Kidney (tissue), 14 donors: ENCODE results near the gene CRYGS. TPM values are rescaled to one million over a fixed set of nuclear protein-coding genes. Genes with fewer than 3 reads are reported as not detected.

ENCODE experiments used
- DNase-seq, 5 donors: peaks; one replicate each; pipeline ENCODE4 v3.0.0-alpha.2; 2013 to 2020
- FAIRE-seq: peaks from 2 replicates; lab custom pipeline; 2012; peaks lifted over from hg19 to GRCh38; lab: Jason Lieb, UNC
- H3K27ac ChIP-seq, 2 donors: one replicate each; pipeline ENCODE4 v1.7.0; 2013; ENCODE audit warnings: low read depth in 2 of 2, low read length in 2 of 2, inconsistent platforms in 1 of 2
- H3K27me3 ChIP-seq: one replicate; pipeline ENCODE4 v1.7.1; 2013; ENCODE audit warnings: low read length, inconsistent platforms; ENCODE audit not compliant: control insufficient read depth, insufficient read depth
- H3K36me3 ChIP-seq, 3 donors: one replicate each; pipeline versions ENCODE4 v1.7.0 to v1.7.1; 2013; ENCODE audit warnings: low read length in 3 of 3, control low read depth in 1 of 3, inconsistent platforms in 1 of 3; ENCODE audit not compliant: insufficient read depth in 3 of 3, control insufficient read depth in 2 of 3
- H3K4me1 ChIP-seq, 3 donors: one replicate each; pipeline versions ENCODE4 v1.7.0 to v1.7.1; 2013; ENCODE audit warnings: low read length in 3 of 3, inconsistent platforms in 1 of 3, low read depth in 1 of 3; ENCODE audit not compliant: control insufficient read depth in 2 of 3, insufficient read depth in 2 of 3
- H3K4me3 ChIP-seq, 3 donors: one replicate each; pipeline versions ENCODE4 v1.7.0 to v1.8.1; 2013; ENCODE audit warnings: low read length in 3 of 3, control low read depth in 1 of 3, inconsistent platforms in 1 of 3
- H3K9ac ChIP-seq, 3 donors: one replicate each; pipeline versions ENCODE4 v1.7.0 to v1.7.1; 2013; ENCODE audit warnings: low read length in 3 of 3, control low read depth in 1 of 3, inconsistent platforms in 1 of 3
- H3K9me3 ChIP-seq, 3 donors: one replicate each; pipeline versions ENCODE4 v1.7.0 to v1.7.1; 2013; ENCODE audit warnings: low read length in 3 of 3, control low read depth in 1 of 3, inconsistent platforms in 1 of 3; ENCODE audit not compliant: control insufficient read depth in 2 of 3, insufficient read depth in 1 of 3
- intact Hi-C: fragments of 100-400 bp; cut with DNase I; formaldehyde crosslinking; loops from one replicate; pipeline ENCODE4 v1.11.1; 2022
- polyA plus RNA-seq: library from polyadenylated mRNA; stranded (reverse); fragments of 350-450 nt; fragmentation: Illumina TruSeq; extraction: RNeasy Lipid Tissue Mini Kit (QIAGEN cat#74804); gene quantifications from one replicate; pipeline ENCODE4 v1.2.3, GENCODE V29; 2014; ENCODE audit warnings: low read depth, low replicate concordance; ENCODE audit not compliant: insufficient read depth
- total RNA-seq: library from RNA; stranded (reverse); fragmentation: NEBNext Ultra II Directional; extraction: Animal tissue kit (Norgen Biotek cat#: 25700); gene quantifications from one replicate; pipeline ENCODE4 v1.2.1, GENCODE V29; 2021
- TF ChIP-seq, protein P1 (sequence below): IDR thresholded peaks from 3 replicates; pipeline ENCODE4 v1.5.1; 2012; ENCODE audit warnings: mild to moderate bottlenecking, moderate library complexity, borderline replicate concordance; ENCODE audit not compliant: insufficient read depth; ENCODE audit errors: extremely low read depth
- donor health status: control.
- donor health status: control.
- donor health status: control.
- donor health status: control.
- donor health status: control.
- donor health status: DM: yes; HTN: yes; CAD: no.
- donor health status: Normal renal cell carcinoma (clear cell type).

The CRYGS gene
- total and polyA plus RNA-seq, 2 donors from 2014 or later: 2.9 to 3.7 TPM

DNA sequence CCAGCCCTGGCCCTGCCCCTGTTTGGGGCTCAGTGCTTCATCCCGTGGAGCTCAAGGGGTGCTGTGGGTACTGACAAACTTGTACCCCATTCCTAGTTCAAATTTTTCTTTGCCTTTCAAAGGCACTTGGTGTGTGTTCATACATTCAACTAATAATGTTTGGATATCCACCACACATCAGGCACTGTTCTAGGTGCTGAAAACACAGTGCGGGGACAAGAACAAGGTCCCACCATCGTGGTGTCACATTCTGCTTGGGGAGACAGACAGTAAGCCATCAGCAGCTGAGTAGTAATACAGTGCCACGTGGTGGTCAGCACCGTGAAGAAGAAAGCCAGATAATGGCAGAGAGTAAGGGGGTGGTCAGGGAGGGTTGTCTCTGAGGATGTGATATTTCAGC, 32.5 kb downstream of the CRYGS start:
- DNase-seq: no peak
- intact Hi-C loops: no loop called here

DNA sequence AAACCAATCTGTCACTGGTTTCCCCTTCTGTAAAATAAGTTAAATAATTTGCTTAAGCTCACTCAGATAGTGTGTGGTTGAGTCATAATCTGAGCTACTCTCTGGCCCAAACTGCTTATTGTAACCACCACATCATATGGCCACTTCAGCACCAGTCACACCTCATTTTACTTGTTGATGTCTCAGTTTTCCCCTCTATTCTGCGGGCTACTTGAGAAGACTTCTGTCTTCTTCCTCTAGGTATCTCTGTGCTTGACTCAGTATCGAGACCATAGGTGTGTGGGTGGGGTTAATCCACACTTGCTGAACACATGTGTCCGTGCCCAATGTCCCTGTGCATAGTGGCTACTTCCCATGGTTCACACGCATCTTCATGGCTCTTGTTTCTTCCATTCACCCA, 32.9 kb downstream of the CRYGS start:
- Histone ChIP-seq H3K9me3 (no peaks in the 10 kb centered on the region), H3K4me3 (no peak overlapping the region), H3K36me3 (no peaks in the 10 kb centered on the region), H3K27me3 (no peaks in the 10 kb centered on the region), H3K27ac (no peak overlapping the region), H3K4me1 (no peaks in the 10 kb centered on the region), H3K9ac (no peak overlapping the region)
- DNase-seq (no peak), FAIRE-seq (no peak)
- intact Hi-C loops: no loop called here
- TF ChIP-seq, protein P1, sequence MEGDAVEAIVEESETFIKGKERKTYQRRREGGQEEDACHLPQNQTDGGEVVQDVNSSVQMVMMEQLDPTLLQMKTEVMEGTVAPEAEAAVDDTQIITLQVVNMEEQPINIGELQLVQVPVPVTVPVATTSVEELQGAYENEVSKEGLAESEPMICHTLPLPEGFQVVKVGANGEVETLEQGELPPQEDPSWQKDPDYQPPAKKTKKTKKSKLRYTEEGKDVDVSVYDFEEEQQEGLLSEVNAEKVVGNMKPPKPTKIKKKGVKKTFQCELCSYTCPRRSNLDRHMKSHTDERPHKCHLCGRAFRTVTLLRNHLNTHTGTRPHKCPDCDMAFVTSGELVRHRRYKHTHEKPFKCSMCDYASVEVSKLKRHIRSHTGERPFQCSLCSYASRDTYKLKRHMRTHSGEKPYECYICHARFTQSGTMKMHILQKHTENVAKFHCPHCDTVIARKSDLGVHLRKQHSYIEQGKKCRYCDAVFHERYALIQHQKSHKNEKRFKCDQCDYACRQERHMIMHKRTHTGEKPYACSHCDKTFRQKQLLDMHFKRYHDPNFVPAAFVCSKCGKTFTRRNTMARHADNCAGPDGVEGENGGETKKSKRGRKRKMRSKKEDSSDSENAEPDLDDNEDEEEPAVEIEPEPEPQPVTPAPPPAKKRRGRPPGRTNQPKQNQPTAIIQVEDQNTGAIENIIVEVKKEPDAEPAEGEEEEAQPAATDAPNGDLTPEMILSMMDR: no peak

More for the DNA sequence above, 32.5 kb downstream of the CRYGS start:
- no peak overlapping the region for H3K9ac ChIP-seq
- no peaks in the 10 kb centered on the region for H3K4me1 ChIP-seq
- H3K9me3 ChIP-seq: no peaks in the 10 kb centered on the region
- no peak for FAIRE-seq
- H3K27me3 ChIP-seq: no peaks in the 10 kb centered on the region
- H3K27ac ChIP-seq: no peak overlapping the region
- TF ChIP-seq, protein P1: no peak
- H3K4me3 ChIP-seq: no peak overlapping the region
- H3K36me3 ChIP-seq: no peaks in the 10 kb centered on the region

DNA sequence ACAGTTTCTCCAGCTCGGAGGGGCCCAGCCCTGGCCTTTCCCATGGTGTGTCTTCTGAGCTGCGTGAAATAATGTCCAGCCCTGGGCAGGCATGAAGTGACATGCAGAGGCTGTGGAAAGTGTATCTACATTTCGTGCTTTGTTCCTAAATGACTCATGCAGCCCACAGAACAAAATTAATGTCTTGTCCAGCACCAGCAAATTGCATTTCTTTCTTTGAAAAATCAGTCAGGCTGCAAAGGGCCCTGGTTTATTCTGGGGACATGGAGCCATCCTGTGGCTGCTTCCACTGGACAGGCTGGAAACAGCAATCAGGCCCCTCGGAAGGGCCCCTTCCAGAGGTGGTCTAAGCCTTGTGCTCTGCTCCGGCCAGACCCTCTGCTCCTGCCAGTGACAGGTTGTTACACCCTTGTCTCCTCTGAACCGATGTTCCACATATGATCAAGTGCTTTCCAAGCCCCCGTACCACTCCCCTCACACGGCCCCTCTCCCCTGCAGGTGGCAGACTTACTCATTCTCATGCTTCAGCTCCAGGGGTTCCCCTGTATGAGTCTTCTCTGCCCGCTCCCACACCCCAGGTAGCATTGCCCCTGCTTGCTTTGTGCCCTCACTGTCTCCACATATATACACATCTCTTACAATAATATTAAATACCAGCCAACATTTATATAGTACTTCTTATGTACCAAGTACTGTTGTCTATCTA, 33.7 kb downstream of the CRYGS start:
- intact Hi-C loops: no loop called here
- no peak overlapping the region for H3K4me3 ChIP-seq
- FAIRE-seq: no peak
- H3K36me3 ChIP-seq: no peaks in the 10 kb centered on the region
- no peaks in the 10 kb centered on the region for H3K4me1 ChIP-seq
- DNase-seq: no peak
- no peaks in the 10 kb centered on the region for H3K27me3 ChIP-seq
- no peaks in the 10 kb centered on the region for H3K9me3 ChIP-seq
- no peak overlapping the region for H3K9ac ChIP-seq
- no peak overlapping the region for H3K27ac ChIP-seq
- TF ChIP-seq, protein P1: no peak
